Measurements from ENCODE around the gene CYP2F1. TPM values are rescaled to one million over a fixed set of nuclear protein-coding genes. Genes with fewer than 3 reads are reported as not detected.
A peak's percentile ranks its signal among the peaks of the same experiment; 100 is the strongest.

Gene CYP2F1
- total and polyA plus RNA-seq, 2 of the 13 experiments (the other 11 are each of a cell fraction or from before 2014, with no cell fraction given): not detected

- Histone ChIP-seq H3K4me2 (ENCODE audit: low read depth, low read length) (no peak overlapping the region), H3K27me3 (ENCODE audit: control insufficient read depth in 1 of 2, insufficient read depth in 2 of 2, low read length in 2 of 2) (peaks cover 0 to 4% of the 10 kb centered on the region in 2 experiments; a peak in 1 of 5 replicates), H2AFZ (ENCODE audit: low read length) (no peak overlapping the region), H3K36me3 (replicated peaks in 1 of 2; ENCODE audit: control insufficient read depth in 1 of 2, insufficient read depth in 2 of 2, low read length in 2 of 2) (no peaks in the 10 kb centered on the region), H3K9ac (ENCODE audit: insufficient read depth, low read depth, low read length) (no peak overlapping the region), H3K4me1 (ENCODE audit: insufficient read depth, low read length) (no peaks in the 10 kb centered on the region), H3K9me3 (ENCODE audit: low read length) (no peaks in the 10 kb centered on the region), H3K27ac (ENCODE audit: extremely low read length, insufficient read depth, low read length) (no peak overlapping the region), H4K20me1 (ENCODE audit: insufficient read depth, low read length) (no peaks in the 10 kb centered on the region), H3K79me2 (ENCODE audit: insufficient read depth, low read length) (no peaks in the 10 kb centered on the region), H3K4me3 (replicated peaks in 1 of 3; ENCODE audit: insufficient read depth in 1 of 3, low read depth in 2 of 3, low read length in 3 of 3) (no peak overlapping the region)
- CTCF ChIA-PET (ENCODE audit: low intra/inter-chr PET ratio, low total read pairs): no interaction called here
- FAIRE-seq (no peak), DNase-seq (ENCODE audit: low spot score) (no peak), ATAC-seq (no peak)
- TF ChIP-seq CEBPB (IDR thresholded peaks at IDR 0.05; ENCODE audit: borderline replicate concordance, low read depth, low read length): peak; percentile 67
- TF ChIP-seq THAP8 (CRISPR knock-in tag; IDR thresholded peaks at IDR 0.05; ENCODE audit: borderline replicate concordance): no peak
- BruUV-seq (replicated peaks): no TSS peak
- WGBS (ENCODE audit: low lambda C conversion rate): 3% methylated on average over 3 of the region's 3 CpGs
- POLR2A ChIA-PET: no interaction called here
- in situ Hi-C loops (cut with HindIII; ENCODE audit: extremely low pct_ligation_motif_present, low pct_unique_long_range_greater_than_20kb) (no loop called here), intact Hi-C loops (cut with micrococcal nuclease; ENCODE audit: unreplicated experiment) (no loop called here)
Observed at GRCh38 chr19:41106177-41106576, 8.1 kb upstream of the CYP2F1 start.

- CTCF ChIA-PET (ENCODE audit: low intra/inter-chr PET ratio, low total read pairs): no interaction called here
Observed at GRCh38 chr19:41111296-41111695, 2.9 kb upstream of the CYP2F1 start.

More at GRCh38 chr19:41111296-41111695, 2.9 kb upstream of the CYP2F1 start:
- TF ChIP-seq ZGPAT (CRISPR knock-in tag; IDR thresholded peaks at IDR 0.05): no peak
- TF ChIP-seq TERF1 (CRISPR knock-in tag; IDR thresholded peaks at IDR 0.05): no peak
- TF ChIP-seq NR2C2 (CRISPR knock-in tag; IDR thresholded peaks at IDR 0.05; ENCODE audit: borderline replicate concordance): no peak
- TF ChIP-seq EP300 (IDR thresholded peaks at IDR 0.05; ENCODE audit: low read depth in 2 of 2, low read length in 2 of 2): no peak
- no peak for TF ChIP-seq EP300 (CRISPR knock-in tag; IDR thresholded peaks at IDR 0.05; ENCODE audit: borderline replicate concordance)
- TF ChIP-seq ZNF629 (CRISPR knock-in tag; conservative IDR thresholded peaks at IDR 0.05): no peak
- TF ChIP-seq KLF15 (CRISPR knock-in tag; IDR thresholded peaks at IDR 0.05; ENCODE audit: borderline replicate concordance): no peak
- Histone ChIP-seq H2AFZ (ENCODE audit: low read length) (no peak overlapping the region), H3K9ac (ENCODE audit: insufficient read depth, low read depth, low read length) (no peak overlapping the region), H3K36me3 (replicated peaks in 1 of 2; ENCODE audit: control insufficient read depth in 1 of 2, insufficient read depth in 2 of 2, low read length in 2 of 2) (no peaks in the 10 kb centered on the region), H3K9me3 (ENCODE audit: low read length) (no peaks in the 10 kb centered on the region), H3K79me2 (ENCODE audit: insufficient read depth, low read length) (no peaks in the 10 kb centered on the region), H3K4me1 (ENCODE audit: insufficient read depth, low read length) (no peaks in the 10 kb centered on the region), H3K4me2 (ENCODE audit: low read depth, low read length) (no peak overlapping the region), H3K27ac (ENCODE audit: extremely low read length, insufficient read depth, low read length) (no peak overlapping the region), H3K4me3 (replicated peaks in 1 of 3; ENCODE audit: insufficient read depth in 1 of 3, low read depth in 2 of 3, low read length in 3 of 3) (no peak overlapping the region), H3K27me3 (ENCODE audit: control insufficient read depth in 1 of 2, insufficient read depth in 2 of 2, low read length in 2 of 2) (peaks cover 0 to 13% of the 10 kb centered on the region in 2 experiments; a peak in 2 of 5 replicates), H4K20me1 (ENCODE audit: insufficient read depth, low read length) (no peaks in the 10 kb centered on the region)
- no TSS peak for BruUV-seq (replicated peaks)
- DNase-seq (ENCODE audit: low spot score) (no peak), ATAC-seq (no peak), FAIRE-seq (no peak)
- intact Hi-C loops (cut with micrococcal nuclease; ENCODE audit: unreplicated experiment): no loop called here
- in situ Hi-C loops (cut with HindIII; ENCODE audit: extremely low pct_ligation_motif_present, low pct_unique_long_range_greater_than_20kb): no loop called here
- POLR2A ChIA-PET: no interaction called here
- whole genome bisulfite sequencing (ENCODE audit: low lambda C conversion rate): 41% methylated on average over 9 of the region's 9 CpGs

Data from HepG2 (cell line).